ENCODE measurements around the gene CCDC88B. TPM values are rescaled to one million over a fixed set of nuclear protein-coding genes. Genes with fewer than 3 reads are reported as not detected.
A peak's percentile ranks its signal among the peaks of the same experiment; 100 is the strongest.

Gene CCDC88B
- total and polyA plus RNA-seq, 9 of the 15 experiments (the other 6 are each of a cell fraction or from before 2014, with no cell fraction given), result 0.13 to 18.1 (median 7.9) TPM

- TF ChIP-seq DPF2 (IDR thresholded peaks at IDR 0.05) (0 out of 2 replicates have a peak, but pooled peaks have one; percentile 36), ZNF146 (CRISPR knock-in tag; IDR thresholded peaks at IDR 0.05; ENCODE audit: unreplicated experiment) (no peak), SRSF7 (optimal IDR thresholded peaks at IDR 0.05; ENCODE audit: low read depth, low read length) (no peak), HDAC8 (tag; IDR thresholded peaks at IDR 0.05) (no peak), KAT8 (IDR thresholded peaks at IDR 0.05; ENCODE audit: low read depth) (no peak), NCOA4 (IDR thresholded peaks at IDR 0.05; ENCODE audit: partially characterized antibody) (no peak), BRCA1 (IDR thresholded peaks at IDR 0.05) (no peak), BRCA1 (CRISPR knock-in tag; IDR thresholded peaks at IDR 0.05) (no peak), ZBTB40 (IDR thresholded peaks at IDR 0.05) (no peak), ZBTB40 (CRISPR knock-in tag; IDR thresholded peaks at IDR 0.05) (no peak), HMG20A (CRISPR knock-in tag; conservative IDR thresholded peaks at IDR 0.05) (no peak), CC2D1A (IDR thresholded peaks at IDR 0.05) (peak; percentile 73; the same call in 1 of the 2 replicates), SMARCC2 (IDR thresholded peaks at IDR 0.05; ENCODE audit: low read depth) (no peak), SNIP1 (IDR thresholded peaks at IDR 0.05; ENCODE audit: low read depth) (no peak), BCOR (IDR thresholded peaks at IDR 0.05) (0 out of 2 replicates have a peak, but pooled peaks have one; percentile 12)
- TF ChIP-seq, protein P1, sequence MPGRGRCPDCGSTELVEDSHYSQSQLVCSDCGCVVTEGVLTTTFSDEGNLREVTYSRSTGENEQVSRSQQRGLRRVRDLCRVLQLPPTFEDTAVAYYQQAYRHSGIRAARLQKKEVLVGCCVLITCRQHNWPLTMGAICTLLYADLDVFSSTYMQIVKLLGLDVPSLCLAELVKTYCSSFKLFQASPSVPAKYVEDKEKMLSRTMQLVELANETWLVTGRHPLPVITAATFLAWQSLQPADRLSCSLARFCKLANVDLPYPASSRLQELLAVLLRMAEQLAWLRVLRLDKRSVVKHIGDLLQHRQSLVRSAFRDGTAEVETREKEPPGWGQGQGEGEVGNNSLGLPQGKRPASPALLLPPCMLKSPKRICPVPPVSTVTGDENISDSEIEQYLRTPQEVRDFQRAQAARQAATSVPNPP (IDR thresholded peaks at IDR 0.05; ENCODE audit: borderline replicate concordance, insufficient read depth, insufficient read length), result no peak
- TF ChIP-seq, protein P2, sequence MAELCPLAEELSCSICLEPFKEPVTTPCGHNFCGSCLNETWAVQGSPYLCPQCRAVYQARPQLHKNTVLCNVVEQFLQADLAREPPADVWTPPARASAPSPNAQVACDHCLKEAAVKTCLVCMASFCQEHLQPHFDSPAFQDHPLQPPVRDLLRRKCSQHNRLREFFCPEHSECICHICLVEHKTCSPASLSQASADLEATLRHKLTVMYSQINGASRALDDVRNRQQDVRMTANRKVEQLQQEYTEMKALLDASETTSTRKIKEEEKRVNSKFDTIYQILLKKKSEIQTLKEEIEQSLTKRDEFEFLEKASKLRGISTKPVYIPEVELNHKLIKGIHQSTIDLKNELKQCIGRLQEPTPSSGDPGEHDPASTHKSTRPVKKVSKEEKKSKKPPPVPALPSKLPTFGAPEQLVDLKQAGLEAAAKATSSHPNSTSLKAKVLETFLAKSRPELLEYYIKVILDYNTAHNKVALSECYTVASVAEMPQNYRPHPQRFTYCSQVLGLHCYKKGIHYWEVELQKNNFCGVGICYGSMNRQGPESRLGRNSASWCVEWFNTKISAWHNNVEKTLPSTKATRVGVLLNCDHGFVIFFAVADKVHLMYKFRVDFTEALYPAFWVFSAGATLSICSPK (IDR thresholded peaks at IDR 0.05; ENCODE audit: borderline replicate concordance), result no peak
These were observed 16.8 kb downstream of the CCDC88B start (continued) for GRCh38 chr11:64356498-64357411.
